NCI-H146 (cell line): ENCODE results near the gene ENGASE.

Experiments
- DNase-seq: peaks from one replicate; lab custom pipeline; 2025; lab: John Stamatoyannopoulos, UW

ENGASE gene

GRCh38 chr17:79091226-79091670 lies 16.6 kb downstream of the ENGASE start:
- DNase-seq, result no peak

- no peak for DNase-seq
Measured at GRCh38 chr17:79092567-79092966, 17.9 kb downstream of the ENGASE start.

GRCh38 chr17:79093270-79093669 lies 18.6 kb downstream of the ENGASE start:
- DNase-seq, result no peak

GRCh38 chr17:79094261-79094660 lies 19.6 kb downstream of the ENGASE start:
- DNase-seq, result no peak

GRCh38 chr17:79095345-79096055 lies 20.9 kb downstream of the ENGASE start:
- DNase-seq, result no peak

GRCh38 chr17:79096477-79096876 lies 21.9 kb downstream of the ENGASE start:
- DNase-seq, result no peak

GRCh38 chr17:79097226-79098055 lies 22.8 kb downstream of the ENGASE start:
- no peak for DNase-seq

- DNase-seq, result peak; percentile 53
Measured at GRCh38 chr17:79098282-79098867, 23.8 kb downstream of the ENGASE start.

- no peak for DNase-seq
Measured at GRCh38 chr17:79100405-79100804, 25.8 kb downstream of the ENGASE start.

GRCh38 chr17:79101111-79101673 lies 26.6 kb downstream of the ENGASE start:
- no peak for DNase-seq

- no peak for DNase-seq
Measured at GRCh38 chr17:79102214-79102613, 27.6 kb downstream of the ENGASE start.

- no peak for DNase-seq
Measured at GRCh38 chr17:79104898-79105600, 30.4 kb downstream of the ENGASE start.

GRCh38 chr17:79105937-79106336 lies 31.3 kb downstream of the ENGASE start:
- DNase-seq, result no peak

GRCh38 chr17:79106958-79107357 lies 32.3 kb downstream of the ENGASE start:
- no peak for DNase-seq

GRCh38 chr17:79107499-79108231 lies 33.0 kb downstream of the ENGASE start:
- DNase-seq, result no peak

- no peak for DNase-seq
Measured at GRCh38 chr17:79108232-79108850, 33.7 kb downstream of the ENGASE start.

GRCh38 chr17:79108870-79109269 lies 34.2 kb downstream of the ENGASE start:
- no peak for DNase-seq

- DNase-seq, result no peak
Measured at GRCh38 chr17:79109584-79109983, 35.0 kb downstream of the ENGASE start.

GRCh38 chr17:79111097-79111496 lies 36.5 kb downstream of the ENGASE start:
- no peak for DNase-seq

- no peak for DNase-seq
Measured at GRCh38 chr17:79112471-79112870, 37.8 kb downstream of the ENGASE start.
